ENCODE data around the gene SLC7A1. TPM values are rescaled to one million over a fixed set of nuclear protein-coding genes. Genes with fewer than 3 reads are reported as not detected.
"Not testable (repeated sequence)": the region's sequence is repeated elsewhere in the genome, so short reads cannot be mapped to it uniquely, and the experiment has no call there.

Gene SLC7A1
- 27.3 and 39.8 TPM in 2 replicates for total RNA-seq (2014; rRNA removed; shearing (Covaris generic))

- H3K36me3 ChIP-seq: peaks cover 45% of the 10 kb centered on the region
- H3K27me3 ChIP-seq (replicated peaks): no peaks in the 10 kb centered on the region
- H3K4me1 ChIP-seq (replicated peaks): peaks cover 51% of the 10 kb centered on the region
- H3K4me3 ChIP-seq: peak within 1 kb of the TSS; percentile 98
- H3K9me3 ChIP-seq (replicated peaks): no peaks in the 10 kb centered on the region; the same call in 1 of the 2 replicates
- peak within 1 kb of the TSS; percentile 99 for H3K27ac ChIP-seq
- peak; percentile 70 to 81 for DNase-seq (ENCODE audit: low read depth in 1 of 2, low spot score in 2 of 2)
These were observed at the start of gene SLC7A1 for GRCh38 chr13:29595380-29596063. Gene SLC7A1 (minus strand): TSS chr13:29595688. CDS start chr13:29536188, 59,500 bp downstream.

GRCh38 chr13:29640665-29641064, 45.2 kb upstream of the SLC7A1 start:
- no peak for DNase-seq (ENCODE audit: low read depth in 1 of 2, low spot score in 2 of 2)
- H3K27ac ChIP-seq: no peak overlapping the region
- H3K36me3 ChIP-seq: no peaks in the 10 kb centered on the region
- H3K4me1 ChIP-seq (replicated peaks): no peaks in the 10 kb centered on the region
- no peak overlapping the region for H3K4me3 ChIP-seq
- no peaks in the 10 kb centered on the region for H3K9me3 ChIP-seq (replicated peaks)
- H3K27me3 ChIP-seq (replicated peaks): no peaks in the 10 kb centered on the region

GRCh38 chr13:29636831-29637230, 41.3 kb upstream of the SLC7A1 start:
- not testable (repeated sequence) for H3K4me1 ChIP-seq (replicated peaks); H3K27me3 ChIP-seq (replicated peaks); H3K9me3 ChIP-seq (replicated peaks); H3K36me3 ChIP-seq; H3K4me3 ChIP-seq; H3K27ac ChIP-seq; DNase-seq (ENCODE audit: low read depth in 1 of 2, low spot score in 2 of 2)

- Histone ChIP-seq H3K27ac (no peak overlapping the region), H3K9me3 (replicated peaks) (no peaks in the 10 kb centered on the region), H3K27me3 (replicated peaks) (no peaks in the 10 kb centered on the region)
These were observed 29.5 kb upstream of the SLC7A1 start for GRCh38 chr13:29624997-29625396.

GRCh38 chr13:29621841-29622240, 26.4 kb upstream of the SLC7A1 start:
- H3K4me1 ChIP-seq (replicated peaks): peaks cover 29% of the 10 kb centered on the region
- no peak overlapping the region for H3K4me3 ChIP-seq
- no peaks in the 10 kb centered on the region for H3K27me3 ChIP-seq (replicated peaks)
- peak overlapping the region; percentile 83 for H3K27ac ChIP-seq
- no peak for DNase-seq (ENCODE audit: low read depth in 1 of 2, low spot score in 2 of 2)
- H3K36me3 ChIP-seq: no peaks in the 10 kb centered on the region
- H3K9me3 ChIP-seq (replicated peaks): no peaks in the 10 kb centered on the region

More at GRCh38 chr13:29624997-29625396, 29.5 kb upstream of the SLC7A1 start:
- Histone ChIP-seq H3K4me1 (replicated peaks) (peaks cover 22% of the 10 kb centered on the region), H3K36me3 (no peaks in the 10 kb centered on the region), H3K4me3 (no peak overlapping the region)
- no peak for DNase-seq (ENCODE audit: low read depth in 1 of 2, low spot score in 2 of 2)

GRCh38 chr13:29621051-29621800, 25.7 kb upstream of the SLC7A1 start:
- Histone ChIP-seq H3K4me3 (peak overlapping the region; percentile 3; the same call in 1 of the 2 replicates), H3K9me3 (replicated peaks) (no peaks in the 10 kb centered on the region), H3K36me3 (no peaks in the 10 kb centered on the region), H3K27me3 (replicated peaks) (no peaks in the 10 kb centered on the region), H3K4me1 (replicated peaks) (peaks cover 29% of the 10 kb centered on the region), H3K27ac (peak overlapping the region; percentile 83)
- DNase-seq (ENCODE audit: low read depth in 1 of 2, low spot score in 2 of 2): peak in 1 of 2 experiments; percentile 56

- no peaks in the 10 kb centered on the region for H3K27me3 ChIP-seq (replicated peaks)
- peak overlapping the region; percentile 83 for H3K27ac ChIP-seq
- H3K4me1 ChIP-seq (replicated peaks): peaks cover 29% of the 10 kb centered on the region
- H3K36me3 ChIP-seq: no peaks in the 10 kb centered on the region
- no peaks in the 10 kb centered on the region for H3K9me3 ChIP-seq (replicated peaks)
- peak in 1 of 2 experiments; percentile 66 for DNase-seq (ENCODE audit: low read depth in 1 of 2, low spot score in 2 of 2)
- H3K4me3 ChIP-seq: no peak overlapping the region
These were observed 24.5 kb upstream of the SLC7A1 start for GRCh38 chr13:29619995-29620394.

- H3K4me1 ChIP-seq (replicated peaks): no peaks in the 10 kb centered on the region
- no peak overlapping the region for H3K4me3 ChIP-seq
- DNase-seq (ENCODE audit: low read depth in 1 of 2, low spot score in 2 of 2): no peak
- H3K27ac ChIP-seq: no peak overlapping the region
- H3K9me3 ChIP-seq (replicated peaks): no peaks in the 10 kb centered on the region; the same call in 1 of the 2 replicates
- H3K36me3 ChIP-seq: no peaks in the 10 kb centered on the region
- H3K27me3 ChIP-seq (replicated peaks): no peaks in the 10 kb centered on the region
These were observed 17.6 kb upstream of the SLC7A1 start for GRCh38 chr13:29613101-29613500.

GRCh38 chr13:29607465-29607864, 12.0 kb upstream of the SLC7A1 start:
- Histone ChIP-seq H3K4me1 (replicated peaks) (no peaks in the 10 kb centered on the region), H3K36me3 (no peaks in the 10 kb centered on the region)

GRCh38 chr13:29605860-29606526, 10.5 kb upstream of the SLC7A1 start:
- H3K4me3 ChIP-seq: no peak overlapping the region
- H3K9me3 ChIP-seq (replicated peaks): no peaks in the 10 kb centered on the region
- no peak for DNase-seq (ENCODE audit: low read depth in 1 of 2, low spot score in 2 of 2)
- H3K27ac ChIP-seq: no peak overlapping the region
- H3K27me3 ChIP-seq (replicated peaks): no peaks in the 10 kb centered on the region
- no peaks in the 10 kb centered on the region for H3K4me1 ChIP-seq (replicated peaks)
- no peaks in the 10 kb centered on the region for H3K36me3 ChIP-seq

More at GRCh38 chr13:29607465-29607864, 12.0 kb upstream of the SLC7A1 start:
- H3K4me3 ChIP-seq: no peak overlapping the region
- no peak overlapping the region for H3K27ac ChIP-seq
- no peak for DNase-seq (ENCODE audit: low read depth in 1 of 2, low spot score in 2 of 2)
- no peaks in the 10 kb centered on the region; the same call in 1 of the 2 replicates for H3K9me3 ChIP-seq (replicated peaks)
- H3K27me3 ChIP-seq (replicated peaks): no peaks in the 10 kb centered on the region

GRCh38 chr13:29598321-29598720, 2.8 kb upstream of the SLC7A1 start:
- Histone ChIP-seq H3K4me3 (no peak overlapping the region), H3K4me1 (replicated peaks) (peaks cover 23% of the 10 kb centered on the region), H3K27ac (no peak overlapping the region), H3K9me3 (replicated peaks) (no peaks in the 10 kb centered on the region; the same call in 1 of the 2 replicates), H3K27me3 (replicated peaks) (no peaks in the 10 kb centered on the region), H3K36me3 (peaks cover 20% of the 10 kb centered on the region)
- DNase-seq (ENCODE audit: low read depth in 1 of 2, low spot score in 2 of 2): no peak

GRCh38 chr13:29597706-29598105, 2.2 kb upstream of the SLC7A1 start:
- H3K27ac ChIP-seq: no peak overlapping the region
- peaks cover 29% of the 10 kb centered on the region for H3K4me1 ChIP-seq (replicated peaks)
- no peak overlapping the region for H3K4me3 ChIP-seq
- no peaks in the 10 kb centered on the region; the same call in 1 of the 2 replicates for H3K9me3 ChIP-seq (replicated peaks)
- peaks cover 26% of the 10 kb centered on the region for H3K36me3 ChIP-seq
- no peaks in the 10 kb centered on the region for H3K27me3 ChIP-seq (replicated peaks)
- DNase-seq (ENCODE audit: low read depth in 1 of 2, low spot score in 2 of 2): no peak

GRCh38 chr13:29597246-29597645, 1.8 kb upstream of the SLC7A1 start:
- Histone ChIP-seq H3K4me3 (no peak overlapping the region), H3K27me3 (replicated peaks) (no peaks in the 10 kb centered on the region), H3K36me3 (peaks cover 30% of the 10 kb centered on the region), H3K9me3 (replicated peaks) (no peaks in the 10 kb centered on the region; the same call in 1 of the 2 replicates), H3K4me1 (replicated peaks) (peaks cover 33% of the 10 kb centered on the region), H3K27ac (no peak overlapping the region)
- no peak for DNase-seq (ENCODE audit: low read depth in 1 of 2, low spot score in 2 of 2)
